IPS-NIHi7 (cell line): ENCODE results near the gene RFX1.
"Not testable (repeated sequence)": the region's sequence is repeated elsewhere in the genome, so short reads cannot be mapped to it uniquely, and the experiment has no call there.

Source experiments
- DNase-seq: peaks from one replicate; pipeline ENCODE4 v3.0.0; 2012; ENCODE audit warnings: mixed read lengths; ENCODE audit errors: extremely low spot score

RFX1 gene

DNA sequence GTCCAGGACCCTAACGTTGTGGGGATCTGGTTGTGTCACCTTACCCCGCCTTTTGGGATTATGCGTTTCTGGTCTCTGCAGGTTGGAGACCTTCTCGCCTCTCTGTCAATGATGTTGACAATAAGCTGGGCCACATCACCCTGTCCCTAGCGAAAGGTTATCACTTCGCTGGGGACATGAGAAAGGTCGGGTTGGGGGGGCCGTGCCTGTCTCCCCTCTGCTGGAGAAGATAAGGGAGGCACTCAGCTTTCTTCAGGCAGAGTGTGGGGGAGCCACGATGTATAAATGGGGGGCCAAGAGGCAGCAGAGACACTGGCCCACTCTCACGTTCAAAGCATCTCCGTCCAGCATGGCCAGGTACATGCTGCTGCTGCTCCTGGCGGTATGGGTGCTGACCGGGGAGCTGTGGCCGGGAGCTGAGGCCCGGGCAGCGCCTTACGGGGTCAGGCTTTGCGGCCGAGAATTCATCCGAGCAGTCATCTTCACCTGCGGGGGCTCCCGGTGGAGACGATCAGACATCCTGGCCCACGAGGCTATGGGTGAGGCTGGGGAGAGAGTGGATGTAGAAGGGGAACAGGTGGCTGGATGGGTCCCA lies 21.8 kb upstream of the RFX1 start, which contains the start of gene RLN3:
TSS of gene RLN3 (plus strand) at position 293 of the 595 bp plus-strand sequence. CDS start at position 350, 57 bp downstream.
- no peak for DNase-seq

- DNase-seq: not testable (repeated sequence)
Observed at GRCh38 chr19:14026652-14027192, 20.6 kb upstream of the RFX1 start.

DNA sequence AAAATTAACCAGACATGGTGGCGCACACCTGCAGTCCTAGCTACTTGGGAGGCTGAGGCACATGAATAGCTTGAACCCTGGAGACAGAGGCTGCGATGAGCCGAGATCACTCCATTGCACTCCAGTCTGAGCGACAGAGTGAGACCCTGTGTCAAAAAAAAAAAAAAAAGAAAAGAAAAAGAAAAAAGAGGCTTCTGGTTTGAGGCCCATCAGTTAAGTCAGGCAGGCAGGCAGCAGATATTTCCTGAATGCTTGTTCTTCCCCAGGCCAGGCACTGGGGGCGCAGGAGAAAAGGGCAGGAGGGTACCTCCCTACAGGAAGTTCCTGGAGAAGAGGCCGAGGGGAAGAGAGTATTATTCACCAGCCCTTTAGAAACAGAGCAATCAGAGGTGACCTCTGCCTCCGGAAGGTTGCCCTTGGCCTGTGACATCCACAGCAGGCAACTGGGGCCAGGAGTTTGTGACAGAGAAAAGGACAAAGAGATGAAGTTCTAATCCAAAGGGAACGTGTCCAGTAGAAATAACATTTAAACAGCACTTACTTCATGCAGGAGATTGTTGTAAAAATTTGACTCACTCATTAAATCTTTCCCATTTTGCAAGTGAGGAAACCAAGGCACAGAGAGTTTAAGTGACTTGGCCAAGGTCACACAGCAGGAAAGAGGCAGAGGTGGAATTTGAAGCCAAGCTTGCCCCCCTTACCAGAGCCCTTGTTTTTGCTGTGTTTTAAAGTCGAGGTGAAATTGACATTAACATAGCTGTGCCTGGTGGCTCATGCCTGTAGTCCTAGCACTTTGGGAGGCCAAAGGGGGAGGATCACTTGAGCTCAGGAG lies 17.5 kb upstream of the RFX1 start:
- DNase-seq: peak; percentile 80

DNA sequence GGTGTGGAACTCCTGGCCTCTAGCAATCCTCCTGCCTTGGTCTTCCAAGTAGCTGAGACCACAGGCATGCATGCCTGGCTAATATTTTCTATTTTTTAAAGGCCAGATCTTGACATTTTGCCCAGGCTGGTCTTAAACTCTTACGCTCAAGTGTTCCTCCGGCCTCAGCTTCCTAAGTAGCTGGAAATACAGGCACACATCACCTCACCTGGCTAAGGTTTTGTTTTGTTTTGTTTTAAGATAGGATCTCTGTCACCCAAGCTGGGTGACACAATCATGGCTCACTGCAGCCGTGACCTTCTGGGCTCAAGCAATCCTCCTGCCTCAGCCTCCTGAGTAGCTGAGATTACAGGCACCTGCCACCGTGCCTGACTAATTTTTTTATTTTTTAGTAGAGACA lies 16.3 kb upstream of the RFX1 start:
- DNase-seq: no peak

DNA sequence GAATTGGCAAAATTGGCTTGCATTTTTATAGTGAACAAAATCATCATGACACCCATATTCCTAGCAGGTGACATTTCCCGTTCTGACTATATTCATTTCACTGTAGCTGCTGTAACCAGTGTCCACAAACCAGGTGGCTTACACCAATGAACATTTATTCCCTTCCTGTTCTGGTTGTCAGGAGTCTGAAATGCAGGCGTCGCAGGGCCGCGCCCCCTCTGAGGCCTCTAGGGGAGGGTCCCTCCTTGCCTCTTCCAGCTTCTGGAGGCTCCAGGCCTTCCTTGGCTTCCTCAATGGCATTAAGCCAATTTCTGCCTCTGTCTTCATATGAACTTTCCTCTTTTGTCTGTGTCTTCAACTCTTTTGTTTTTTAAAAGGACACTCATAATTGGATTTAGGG lies 15.4 kb upstream of the RFX1 start:
- DNase-seq: no peak

DNA sequence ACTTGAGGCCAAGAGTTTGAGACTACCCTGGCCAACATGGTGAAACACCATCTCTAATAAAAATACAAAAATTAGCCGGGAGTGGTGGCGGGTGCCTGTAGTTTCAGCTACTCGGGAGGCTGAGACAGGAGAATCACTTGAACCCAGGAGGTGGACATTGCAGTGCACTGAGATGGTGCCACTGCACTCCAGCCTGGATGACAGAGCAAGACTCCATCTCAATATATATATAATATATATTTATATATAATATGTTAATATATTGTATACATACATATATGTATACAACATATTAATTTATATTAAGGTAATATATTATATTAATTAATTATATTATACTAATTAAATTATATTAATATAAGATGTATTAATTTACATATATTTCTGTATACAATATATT lies 13.6 kb upstream of the RFX1 start:
- DNase-seq: not testable (repeated sequence)

DNA sequence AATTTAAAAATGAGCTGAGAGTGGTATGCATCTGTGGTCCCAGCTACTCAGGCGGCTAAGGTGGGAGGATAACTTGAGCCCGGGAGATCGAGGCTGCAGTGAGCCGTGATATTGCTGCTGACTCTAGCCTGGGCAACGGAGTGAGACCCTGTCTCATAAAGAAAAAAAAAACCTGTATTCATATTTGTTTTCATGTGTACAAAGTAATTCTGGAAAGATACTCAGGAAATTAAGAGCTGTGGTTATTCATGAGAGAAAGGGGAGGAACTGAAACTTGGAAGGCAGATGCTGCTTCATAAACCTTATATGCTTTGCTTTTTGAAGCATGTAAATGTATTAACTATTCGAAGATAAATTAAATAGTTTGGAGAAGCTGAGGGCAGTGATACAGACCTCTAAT lies 13.0 kb upstream of the RFX1 start:
- no peak for DNase-seq

GRCh38 chr19:14015524-14016035 lies 9.5 kb upstream of the RFX1 start:
- DNase-seq: no peak

- DNase-seq: no peak
Observed at GRCh38 chr19:14012378-14012915, 6.3 kb upstream of the RFX1 start.

GRCh38 chr19:14006766-14007562 lies 844 bp upstream of the RFX1 start:
- DNase-seq: peak; percentile 82

DNA sequence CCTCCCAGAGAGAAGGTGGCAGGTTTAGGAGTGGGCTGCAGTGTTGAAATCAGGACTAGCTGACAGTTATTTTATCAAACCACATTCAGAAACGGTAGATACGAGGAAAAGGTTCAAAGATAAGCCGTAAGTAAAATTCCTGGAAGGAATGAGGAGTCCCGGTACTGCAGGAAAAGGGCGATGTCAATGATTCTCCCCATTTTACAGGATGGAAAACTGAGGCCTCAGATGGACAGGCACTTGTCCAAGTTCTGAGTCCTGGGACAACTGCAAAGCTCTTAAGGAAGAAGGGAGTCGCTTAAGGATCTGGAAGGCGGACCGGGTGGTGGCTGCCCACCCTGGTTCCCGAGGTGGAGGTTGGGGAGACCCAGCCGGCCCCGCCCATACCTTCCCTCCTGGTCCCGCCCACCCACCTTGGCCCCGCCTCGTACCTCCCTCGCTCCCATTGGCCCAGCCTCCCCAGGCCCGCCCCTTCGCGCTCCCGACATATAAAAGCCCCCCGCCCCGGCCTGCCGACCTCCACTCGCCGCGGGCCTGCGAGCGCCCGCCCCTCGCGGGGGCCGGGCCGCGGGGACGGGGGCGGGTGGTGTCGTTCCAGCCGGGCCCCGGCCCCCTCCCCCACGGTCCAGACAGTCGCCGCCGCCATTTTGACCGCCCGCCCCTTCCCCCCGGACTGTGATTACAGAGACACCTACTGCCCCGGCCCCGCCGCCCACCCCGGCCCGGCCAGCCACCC lies 603 bp downstream of the RFX1 start:
- DNase-seq: peak; percentile 91

- DNase-seq: no peak
Observed at GRCh38 chr19:14004619-14005348, 1.3 kb downstream of the RFX1 start.

GRCh38 chr19:14003251-14004055 lies 2.7 kb downstream of the RFX1 start:
- no peak for DNase-seq

DNA sequence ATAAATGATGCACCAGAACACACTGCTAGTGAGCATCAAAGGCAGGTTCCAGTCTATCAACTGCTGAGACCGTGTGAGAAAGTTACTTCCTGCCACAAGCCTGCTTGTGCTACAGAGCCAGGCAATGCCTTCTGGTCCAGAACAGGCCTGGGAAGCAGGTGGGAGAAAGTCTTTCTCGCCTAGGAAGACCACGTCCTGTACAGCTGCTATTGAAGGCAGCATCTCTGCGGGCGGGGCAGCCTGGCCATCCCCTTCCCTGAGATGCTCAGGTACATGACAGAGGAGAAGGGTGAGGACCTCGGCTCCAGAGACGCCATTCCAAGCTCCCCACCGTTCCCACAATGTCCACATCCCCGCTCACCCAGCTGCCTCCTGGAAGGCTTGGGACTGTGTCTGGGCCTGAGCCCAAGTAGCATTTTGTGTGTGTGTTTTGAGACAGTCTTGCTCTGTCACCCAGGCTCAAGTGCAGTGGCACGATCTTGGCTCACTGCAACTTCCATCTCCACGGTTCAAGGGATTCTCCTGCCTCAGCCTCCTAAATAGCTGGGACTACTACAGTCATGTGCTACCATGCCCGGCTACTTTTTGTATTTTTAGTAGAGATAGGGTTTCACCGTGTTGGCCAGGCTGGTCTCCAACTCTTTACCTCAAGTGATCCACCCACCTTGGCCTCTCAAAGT lies 3.4 kb downstream of the RFX1 start:
- DNase-seq: no peak

- no peak for DNase-seq
Observed at GRCh38 chr19:14000691-14001375, 5.3 kb downstream of the RFX1 start.

- DNase-seq: no peak
Observed at GRCh38 chr19:13999085-13999484, 7.0 kb downstream of the RFX1 start.

DNA sequence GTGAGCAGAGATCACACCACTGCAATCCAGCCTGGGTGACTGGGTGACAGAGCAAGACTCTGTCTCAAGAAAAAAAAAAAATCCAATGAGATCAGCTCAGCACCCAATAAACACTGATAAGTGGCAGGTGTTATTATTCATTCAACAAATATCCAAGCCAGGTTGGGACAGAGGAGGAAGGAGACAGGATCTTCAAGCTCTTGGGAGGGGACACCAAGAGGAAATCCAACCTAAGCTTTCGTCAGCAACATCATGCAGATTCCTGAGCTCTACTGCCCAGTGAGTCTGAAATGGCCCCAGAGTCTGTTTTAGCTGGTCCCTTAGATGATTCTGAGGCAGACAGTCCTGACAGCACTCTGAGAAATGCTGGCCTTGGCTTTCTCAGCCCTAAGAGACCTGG lies 7.7 kb downstream of the RFX1 start:
- no peak for DNase-seq

- DNase-seq: no peak
Observed at GRCh38 chr19:13997631-13997962, 8.5 kb downstream of the RFX1 start.
